Retinal pigment epithelial cell (primary cell): Measurements from ENCODE around the gene RPS6KA3.

Source experiments
- DNase-seq: peaks from one replicate; pipeline ENCODE4 v3.0.0-alpha.2; 2010; ENCODE audit warnings: low read depth
- H3K4me3 ChIP-seq: 2 replicates; pipeline ENCODE4 v1.5.1; 2011; ENCODE audit warnings: mild to moderate bottlenecking, low read length, control low read depth, moderate library complexity
- CTCF ChIP-seq: conservative IDR thresholded peaks from 2 replicates; pipeline ENCODE4 v1.5.1; 2011; ENCODE audit warnings: low read depth, low read length, control low read depth, inconsistent platforms

RPS6KA3 gene

GRCh38 chrX:20300822-20301221, 34.1 kb upstream of the RPS6KA3 start:
- no peak for DNase-seq
- TF ChIP-seq CTCF: no peak
- no peak overlapping the region for H3K4me3 ChIP-seq

- H3K4me3 ChIP-seq: no peak overlapping the region
- DNase-seq: no peak
- no peak for TF ChIP-seq CTCF
These were observed 28.2 kb upstream of the RPS6KA3 start for GRCh38 chrX:20294957-20295356.

GRCh38 chrX:20294284-20294683, 27.6 kb upstream of the RPS6KA3 start:
- DNase-seq: no peak
- H3K4me3 ChIP-seq: no peak overlapping the region
- no peak for TF ChIP-seq CTCF

- TF ChIP-seq CTCF: no peak
- H3K4me3 ChIP-seq: no peak overlapping the region
- DNase-seq: no peak
These were observed 18.8 kb upstream of the RPS6KA3 start for GRCh38 chrX:20285511-20285910.

- no peak overlapping the region for H3K4me3 ChIP-seq
- no peak for DNase-seq
- TF ChIP-seq CTCF: no peak
These were observed 18.3 kb upstream of the RPS6KA3 start for GRCh38 chrX:20284992-20285391.

- H3K4me3 ChIP-seq: no peak overlapping the region
- no peak for DNase-seq
- no peak for TF ChIP-seq CTCF
These were observed 17.7 kb upstream of the RPS6KA3 start for GRCh38 chrX:20284444-20284843.

- no peak for TF ChIP-seq CTCF
- no peak overlapping the region for H3K4me3 ChIP-seq
- DNase-seq: no peak
These were observed 14.2 kb upstream of the RPS6KA3 start for GRCh38 chrX:20280938-20281337.
